ENCODE data around the gene CTPS1. TPM values are rescaled to one million over a fixed set of nuclear protein-coding genes. Genes with fewer than 3 reads are reported as not detected.

Gene CTPS1
- total and polyA plus RNA-seq, 2 of the 13 experiments (the other 11 are each of a cell fraction or from before 2014, with no cell fraction given), result 9.6 to 42.8 TPM

- no peak for TF ChIP-seq MBNL3 (CRISPR knock-in tag; conservative IDR thresholded peaks at IDR 0.05)
- TF ChIP-seq ZNF235 (CRISPR knock-in tag; IDR thresholded peaks at IDR 0.05; ENCODE audit: borderline replicate concordance), result 0 out of 2 replicates have a peak, but pooled peaks have one; percentile 69
- TF ChIP-seq ZNF484 (CRISPR knock-in tag; IDR thresholded peaks at IDR 0.05; ENCODE audit: borderline replicate concordance, low read depth), result no peak
- peak; percentile 68 for TF ChIP-seq CHD4 (IDR thresholded peaks at IDR 0.05; ENCODE audit: borderline replicate concordance, low read length)
- no peak for TF ChIP-seq RXRB (CRISPR knock-in tag; IDR thresholded peaks at IDR 0.05; ENCODE audit: borderline replicate concordance)
- no peak for TF ChIP-seq MTA3 (CRISPR knock-in tag; IDR thresholded peaks at IDR 0.05)
- TF ChIP-seq THAP9 (CRISPR knock-in tag; IDR thresholded peaks at IDR 0.05; ENCODE audit: borderline replicate concordance), result 0 out of 2 replicates have a peak, but pooled peaks have one; percentile 56
- peak; percentile 8; the same call in 1 of the 2 replicates for TF ChIP-seq BRF2 (CRISPR knock-in tag; IDR thresholded peaks at IDR 0.05)
- TF ChIP-seq ATF2 (CRISPR knock-in tag; IDR thresholded peaks at IDR 0.05), result 0 out of 2 replicates have a peak, but pooled peaks have one; percentile 23
- peak; percentile 16; the same call in 1 of the 2 replicates for TF ChIP-seq IRF9 (CRISPR knock-in tag; IDR thresholded peaks at IDR 0.05; ENCODE audit: borderline replicate concordance)
- TF ChIP-seq ZNF770 (CRISPR knock-in tag; IDR thresholded peaks at IDR 0.05), result no peak
- TF ChIP-seq KLF16 (CRISPR knock-in tag; IDR thresholded peaks at IDR 0.05), result peak in 1 of 2 experiments; percentile 83; a peak in 2 of 4 replicates
- no peak for TF ChIP-seq PREB (CRISPR knock-in tag; IDR thresholded peaks at IDR 0.05)
- peak; percentile 56; the same call in 1 of the 2 replicates for TF ChIP-seq MEIS2 (CRISPR knock-in tag; IDR thresholded peaks at IDR 0.05)
- no peak for TF ChIP-seq ZNF143 (CRISPR knock-in tag; IDR thresholded peaks at IDR 0.05)
- TF ChIP-seq GABPB1 (CRISPR knock-in tag; IDR thresholded peaks at IDR 0.05), result peak; percentile 69; the same call in 1 of the 2 replicates
- TF ChIP-seq FOXA3 (CRISPR knock-in tag; IDR thresholded peaks at IDR 0.05), result peak; percentile 11; the same call in 1 of the 2 replicates
- no peak for TF ChIP-seq SETDB1 (CRISPR knock-in tag; IDR thresholded peaks at IDR 0.05; ENCODE audit: borderline replicate concordance)
Observed at GRCh38 chr1:40979241-40980067, at the start of gene CTPS1 (continued).
